Endothelial cell (in vitro differentiated cells): ENCODE results near the gene MRPS34. TPM values are rescaled to one million over a fixed set of nuclear protein-coding genes. Genes with fewer than 3 reads are reported as not detected.

Experiments
- DNase-seq: peaks from one replicate; pipeline ENCODE4 v3.0.0; 2021; ENCODE audit warnings: low spot score
- H3K27ac Mint-ChIP-seq: one replicate; pipeline ENCODE4 v1.8.0; 2021; ENCODE audit warnings: mixed read lengths, inconsistent platforms; ENCODE audit not compliant: unreplicated experiment
- H3K27me3 Mint-ChIP-seq: one replicate; pipeline ENCODE4 v1.8.0; 2021; ENCODE audit warnings: mild to moderate bottlenecking, moderate library complexity, mixed read lengths, inconsistent platforms; ENCODE audit not compliant: unreplicated experiment
- H3K36me3 Mint-ChIP-seq: one replicate; pipeline ENCODE4 v1.8.0; 2021; ENCODE audit warnings: mild to moderate bottlenecking, low read depth, mixed read lengths, inconsistent platforms; ENCODE audit not compliant: unreplicated experiment
- H3K4me1 Mint-ChIP-seq: one replicate; pipeline ENCODE4 v1.8.0; 2021; ENCODE audit warnings: mild to moderate bottlenecking, mixed read lengths, inconsistent platforms; ENCODE audit not compliant: unreplicated experiment
- H3K4me3 Mint-ChIP-seq: one replicate; pipeline ENCODE4 v1.8.0; 2021; ENCODE audit warnings: mild to moderate bottlenecking, mixed read lengths, inconsistent platforms; ENCODE audit not compliant: unreplicated experiment
- H3K9me3 Mint-ChIP-seq: one replicate; pipeline ENCODE4 v1.8.0; 2021; ENCODE audit warnings: mixed read lengths, inconsistent platforms; ENCODE audit not compliant: unreplicated experiment
- total RNA-seq: library from RNA; stranded (reverse); fragmentation: NEBNext Ultra II Directional; extraction: Animal tissue kit (Norgen Biotek cat#: 25700); gene quantifications from one replicate; pipeline ENCODE4 v1.2.1, GENCODE V29; 2021; ENCODE audit not compliant: unreplicated experiment
- TF ChIP-seq, protein P1 (sequence below): fragments of 200-600 bp; sonication (generic); IDR thresholded peaks from one replicate; pipeline ENCODE4 v1.5.0; 2021; ENCODE audit warnings: antibody characterized with exemption; ENCODE audit not compliant: unreplicated experiment

The MRPS34 gene
- total RNA-seq, 1 donor from 2014 or later: 62.7 TPM

GRCh38 chr16:1789643-1790045 lies 16.7 kb upstream of the MRPS34 start:
- no peak overlapping the region for H3K27ac Mint-ChIP-seq
- TF ChIP-seq, protein P1, sequence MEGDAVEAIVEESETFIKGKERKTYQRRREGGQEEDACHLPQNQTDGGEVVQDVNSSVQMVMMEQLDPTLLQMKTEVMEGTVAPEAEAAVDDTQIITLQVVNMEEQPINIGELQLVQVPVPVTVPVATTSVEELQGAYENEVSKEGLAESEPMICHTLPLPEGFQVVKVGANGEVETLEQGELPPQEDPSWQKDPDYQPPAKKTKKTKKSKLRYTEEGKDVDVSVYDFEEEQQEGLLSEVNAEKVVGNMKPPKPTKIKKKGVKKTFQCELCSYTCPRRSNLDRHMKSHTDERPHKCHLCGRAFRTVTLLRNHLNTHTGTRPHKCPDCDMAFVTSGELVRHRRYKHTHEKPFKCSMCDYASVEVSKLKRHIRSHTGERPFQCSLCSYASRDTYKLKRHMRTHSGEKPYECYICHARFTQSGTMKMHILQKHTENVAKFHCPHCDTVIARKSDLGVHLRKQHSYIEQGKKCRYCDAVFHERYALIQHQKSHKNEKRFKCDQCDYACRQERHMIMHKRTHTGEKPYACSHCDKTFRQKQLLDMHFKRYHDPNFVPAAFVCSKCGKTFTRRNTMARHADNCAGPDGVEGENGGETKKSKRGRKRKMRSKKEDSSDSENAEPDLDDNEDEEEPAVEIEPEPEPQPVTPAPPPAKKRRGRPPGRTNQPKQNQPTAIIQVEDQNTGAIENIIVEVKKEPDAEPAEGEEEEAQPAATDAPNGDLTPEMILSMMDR: no peak
- H3K36me3 Mint-ChIP-seq: peaks cover 3% of the 10 kb centered on the region
- no peaks in the 10 kb centered on the region for H3K27me3 Mint-ChIP-seq
- H3K4me1 Mint-ChIP-seq: no peaks in the 10 kb centered on the region
- H3K9me3 Mint-ChIP-seq: no peaks in the 10 kb centered on the region
- no peak for DNase-seq
- no peak overlapping the region for H3K4me3 Mint-ChIP-seq

- Mint-ChIP-seq H3K4me1 (no peaks in the 10 kb centered on the region), H3K9me3 (no peaks in the 10 kb centered on the region), H3K4me3 (peak overlapping the region; percentile 42), H3K27ac (no peak overlapping the region), H3K27me3 (no peaks in the 10 kb centered on the region), H3K36me3 (peaks cover 3% of the 10 kb centered on the region)
- DNase-seq: peak; percentile 2
- TF ChIP-seq, protein P1: no peak
Measured at GRCh38 chr16:1788708-1789100, 15.8 kb upstream of the MRPS34 start.

GRCh38 chr16:1788095-1788707 lies 15.3 kb upstream of the MRPS34 start:
- Mint-ChIP-seq H3K27ac (no peak overlapping the region), H3K4me1 (peaks cover 3% of the 10 kb centered on the region), H3K9me3 (no peaks in the 10 kb centered on the region), H3K27me3 (no peaks in the 10 kb centered on the region), H3K4me3 (no peak overlapping the region), H3K36me3 (peaks cover 3% of the 10 kb centered on the region)
- TF ChIP-seq, protein P1: no peak
- DNase-seq: no peak

- Mint-ChIP-seq H3K27me3 (peaks cover 3% of the 10 kb centered on the region), H3K4me1 (peaks cover 4% of the 10 kb centered on the region), H3K9me3 (no peaks in the 10 kb centered on the region), H3K4me3 (no peak overlapping the region), H3K27ac (no peak overlapping the region), H3K36me3 (peaks cover 3% of the 10 kb centered on the region)
- TF ChIP-seq, protein P1: no peak
- DNase-seq: no peak
Measured at GRCh38 chr16:1787322-1788094, 14.6 kb upstream of the MRPS34 start.

DNA sequence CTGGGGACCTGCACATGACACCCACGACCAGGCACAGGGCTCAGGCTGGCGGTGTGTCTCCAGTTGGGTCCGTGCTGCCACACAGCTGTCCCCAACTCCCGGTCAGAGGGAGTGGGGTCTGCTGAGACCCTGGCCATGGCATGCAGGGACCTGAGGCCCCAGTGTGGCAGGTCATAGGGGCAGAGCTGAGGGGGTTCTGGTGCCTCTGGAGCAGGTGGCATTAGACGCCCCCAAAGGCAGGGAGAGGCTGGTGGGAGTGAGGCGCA lies 14.1 kb upstream of the MRPS34 start:
- no peaks in the 10 kb centered on the region for H3K9me3 Mint-ChIP-seq
- TF ChIP-seq, protein P1: no peak
- peaks cover 4% of the 10 kb centered on the region for H3K27me3 Mint-ChIP-seq
- no peak overlapping the region for H3K27ac Mint-ChIP-seq
- peaks cover 4% of the 10 kb centered on the region for H3K4me1 Mint-ChIP-seq
- peaks cover 3% of the 10 kb centered on the region for H3K36me3 Mint-ChIP-seq
- no peak overlapping the region for H3K4me3 Mint-ChIP-seq
- no peak for DNase-seq
